ENCODE measurements around the gene LNX2.

The LNX2 gene

DNA sequence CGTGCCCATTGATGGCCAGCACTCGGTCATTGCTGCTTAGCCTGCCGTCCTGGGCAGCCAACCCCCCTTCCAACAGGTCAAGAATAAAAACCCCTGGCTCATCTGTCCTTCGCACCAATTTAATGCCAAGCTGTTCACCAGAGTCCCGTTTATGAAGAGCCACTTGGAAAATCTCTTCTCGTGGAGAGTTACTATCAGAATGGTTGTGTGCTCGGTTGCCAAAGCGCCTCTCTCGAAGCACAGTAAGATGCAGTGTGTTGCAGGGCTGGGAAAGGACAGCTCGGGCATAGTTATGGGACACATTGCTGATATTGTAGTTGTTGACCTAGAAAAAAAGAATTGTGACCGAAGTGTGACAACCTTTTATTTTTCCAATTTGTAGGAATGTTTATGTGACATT is 57.9 kb downstream of the LNX2 start:
- CTCF ChIA-PET: interaction anchor here (0.7 kb wide), 1 partner anchor 220 kb away, joined by 3 read pairs; no protein-coding TSS in a partner anchor
- Histone ChIP-seq H3K9me3 (ENCODE audit: control insufficient read depth, insufficient read depth, low read depth, low read length) (no peaks in the 10 kb centered on the region), H3K27ac (ENCODE audit: extremely low read depth, low read depth, low read length) (no peak overlapping the region), H3K36me3 (ENCODE audit: control insufficient read depth in 2 of 2, insufficient read depth in 1 of 2, low read length in 2 of 2) (peaks cover 4 to 47% of the 10 kb centered on the region in 2 experiments; a peak in 2 of 3 replicates), H3K4me3 (ENCODE audit: low read depth, low read length) (no peak overlapping the region), H3K4me1 (ENCODE audit: control insufficient read depth, insufficient read depth, low read length) (no peaks in the 10 kb centered on the region)
- TF ChIP-seq ZNF175 (tag by site-specific recombination; IDR thresholded peaks at IDR 0.05) (no peak), ZNF391 (tag by site-specific recombination; IDR thresholded peaks at IDR 0.05; ENCODE audit: borderline replicate concordance, low read depth) (no peak), MEIS1 (CRISPR knock-in tag; IDR thresholded peaks at IDR 0.05; ENCODE audit: borderline replicate concordance) (no peak), ZNF514 (tag by site-specific recombination; IDR thresholded peaks at IDR 0.05) (no peak), ZNF549 (tag by site-specific recombination; IDR thresholded peaks at IDR 0.05) (no peak), ZNF501 (tag by site-specific recombination; IDR thresholded peaks at IDR 0.05) (no peak)
- TF ChIP-seq, protein P1, sequence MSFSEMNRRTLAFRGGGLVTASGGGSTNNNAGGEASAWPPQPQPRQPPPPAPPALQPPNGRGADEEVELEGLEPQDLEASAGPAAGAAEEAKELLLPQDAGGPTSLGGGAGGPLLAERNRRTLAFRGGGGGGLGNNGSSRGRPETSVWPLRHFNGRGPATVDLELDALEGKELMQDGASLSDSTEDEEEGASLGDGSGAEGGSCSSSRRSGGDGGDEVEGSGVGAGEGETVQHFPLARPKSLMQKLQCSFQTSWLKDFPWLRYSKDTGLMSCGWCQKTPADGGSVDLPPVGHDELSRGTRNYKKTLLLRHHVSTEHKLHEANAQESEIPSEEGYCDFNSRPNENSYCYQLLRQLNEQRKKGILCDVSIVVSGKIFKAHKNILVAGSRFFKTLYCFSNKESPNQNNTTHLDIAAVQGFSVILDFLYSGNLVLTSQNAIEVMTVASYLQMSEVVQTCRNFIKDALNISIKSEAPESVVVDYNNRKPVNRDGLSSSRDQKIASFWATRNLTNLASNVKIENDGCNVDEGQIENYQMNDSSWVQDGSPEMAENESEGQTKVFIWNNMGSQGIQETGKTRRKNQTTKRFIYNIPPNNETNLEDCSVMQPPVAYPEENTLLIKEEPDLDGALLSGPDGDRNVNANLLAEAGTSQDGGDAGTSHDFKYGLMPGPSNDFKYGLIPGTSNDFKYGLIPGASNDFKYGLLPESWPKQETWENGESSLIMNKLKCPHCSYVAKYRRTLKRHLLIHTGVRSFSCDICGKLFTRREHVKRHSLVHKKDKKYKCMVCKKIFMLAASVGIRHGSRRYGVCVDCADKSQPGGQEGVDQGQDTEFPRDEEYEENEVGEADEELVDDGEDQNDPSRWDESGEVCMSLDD (tag by site-specific recombination; IDR thresholded peaks at IDR 0.05): no peak
- TF ChIP-seq, protein P2, sequence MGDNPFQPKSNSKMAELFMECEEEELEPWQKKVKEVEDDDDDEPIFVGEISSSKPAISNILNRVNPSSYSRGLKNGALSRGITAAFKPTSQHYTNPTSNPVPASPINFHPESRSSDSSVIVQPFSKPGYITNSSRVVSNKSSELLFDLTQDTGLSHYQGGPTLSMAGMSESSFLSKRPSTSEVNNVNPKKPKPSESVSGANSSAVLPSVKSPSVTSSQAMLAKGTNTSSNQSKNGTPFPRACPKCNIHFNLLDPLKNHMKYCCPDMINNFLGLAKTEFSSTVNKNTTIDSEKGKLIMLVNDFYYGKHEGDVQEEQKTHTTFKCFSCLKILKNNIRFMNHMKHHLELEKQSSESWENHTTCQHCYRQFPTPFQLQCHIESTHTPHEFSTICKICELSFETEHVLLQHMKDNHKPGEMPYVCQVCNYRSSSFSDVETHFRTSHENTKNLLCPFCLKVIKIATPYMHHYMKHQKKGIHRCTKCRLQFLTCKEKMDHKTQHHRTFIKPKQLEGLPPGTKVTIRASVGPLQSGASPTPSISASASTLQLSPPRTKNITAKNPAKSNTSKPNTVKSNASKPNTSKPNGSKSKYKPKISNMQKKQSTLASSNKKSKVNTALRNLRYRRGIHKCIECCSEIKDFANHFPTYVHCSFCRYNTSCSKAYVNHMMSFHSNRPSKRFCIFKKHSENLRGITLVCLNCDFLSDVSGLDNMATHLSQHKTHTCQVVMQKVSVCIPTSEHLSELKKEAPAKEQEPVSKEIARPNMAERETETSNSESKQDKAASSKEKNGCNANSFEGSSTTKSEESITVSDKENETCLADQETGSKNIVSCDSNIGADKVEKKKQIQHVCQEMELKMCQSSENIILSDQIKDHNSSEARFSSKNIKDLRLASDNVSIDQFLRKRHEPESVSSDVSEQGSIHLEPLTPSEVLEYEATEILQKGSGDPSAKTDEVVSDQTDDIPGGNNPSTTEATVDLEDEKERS (tag by site-specific recombination; IDR thresholded peaks at IDR 0.05): no peak
- POLR2A ChIA-PET: no interaction called here

- H3K36me3 ChIP-seq (ENCODE audit: control insufficient read depth in 2 of 2, insufficient read depth in 1 of 2, low read length in 2 of 2): peaks cover 4 to 42% of the 10 kb centered on the region in 2 experiments; a peak in 2 of 3 replicates
- H3K27ac ChIP-seq (ENCODE audit: extremely low read depth, low read depth, low read length): no peak overlapping the region
- no peaks in the 10 kb centered on the region for H3K9me3 ChIP-seq (ENCODE audit: control insufficient read depth, insufficient read depth, low read depth, low read length)
- ChIA-PET POLR2A (no interaction called here), CTCF (interaction anchor here (1.0 kb wide), 1 partner anchor 270 kb away, joined by 3 read pairs; no protein-coding TSS in a partner anchor)
- H3K4me1 ChIP-seq (ENCODE audit: control insufficient read depth, insufficient read depth, low read length): no peaks in the 10 kb centered on the region
- no peak overlapping the region for H3K4me3 ChIP-seq (ENCODE audit: low read depth, low read length)
- TF ChIP-seq, protein P3, sequence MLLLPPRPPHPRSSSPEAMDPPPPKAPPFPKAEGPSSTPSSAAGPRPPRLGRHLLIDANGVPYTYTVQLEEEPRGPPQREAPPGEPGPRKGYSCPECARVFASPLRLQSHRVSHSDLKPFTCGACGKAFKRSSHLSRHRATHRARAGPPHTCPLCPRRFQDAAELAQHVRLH (tag by site-specific recombination; IDR thresholded peaks at IDR 0.05): no peak
- TF ChIP-seq ZXDB (tag by site-specific recombination; IDR thresholded peaks at IDR 0.05) (no peak), ZNF623 (tag by site-specific recombination; IDR thresholded peaks at IDR 0.05) (no peak), ZNF837 (tag by site-specific recombination; IDR thresholded peaks at IDR 0.05) (no peak), ZNF248 (tag by site-specific recombination; IDR thresholded peaks at IDR 0.05) (no peak), HIC1 (tag by site-specific recombination; IDR thresholded peaks at IDR 0.05) (no peak), PATZ1 (tag by site-specific recombination; IDR thresholded peaks at IDR 0.05) (no peak), EGR2 (tag by site-specific recombination; IDR thresholded peaks at IDR 0.05; ENCODE audit: low read depth) (no peak), ZNF292 (tag by site-specific recombination; IDR thresholded peaks at IDR 0.05; ENCODE audit: borderline replicate concordance, low read depth) (no peak), ZNF266 (tag by site-specific recombination; IDR thresholded peaks at IDR 0.05; ENCODE audit: low read depth) (no peak)
- TF ChIP-seq, protein P4, sequence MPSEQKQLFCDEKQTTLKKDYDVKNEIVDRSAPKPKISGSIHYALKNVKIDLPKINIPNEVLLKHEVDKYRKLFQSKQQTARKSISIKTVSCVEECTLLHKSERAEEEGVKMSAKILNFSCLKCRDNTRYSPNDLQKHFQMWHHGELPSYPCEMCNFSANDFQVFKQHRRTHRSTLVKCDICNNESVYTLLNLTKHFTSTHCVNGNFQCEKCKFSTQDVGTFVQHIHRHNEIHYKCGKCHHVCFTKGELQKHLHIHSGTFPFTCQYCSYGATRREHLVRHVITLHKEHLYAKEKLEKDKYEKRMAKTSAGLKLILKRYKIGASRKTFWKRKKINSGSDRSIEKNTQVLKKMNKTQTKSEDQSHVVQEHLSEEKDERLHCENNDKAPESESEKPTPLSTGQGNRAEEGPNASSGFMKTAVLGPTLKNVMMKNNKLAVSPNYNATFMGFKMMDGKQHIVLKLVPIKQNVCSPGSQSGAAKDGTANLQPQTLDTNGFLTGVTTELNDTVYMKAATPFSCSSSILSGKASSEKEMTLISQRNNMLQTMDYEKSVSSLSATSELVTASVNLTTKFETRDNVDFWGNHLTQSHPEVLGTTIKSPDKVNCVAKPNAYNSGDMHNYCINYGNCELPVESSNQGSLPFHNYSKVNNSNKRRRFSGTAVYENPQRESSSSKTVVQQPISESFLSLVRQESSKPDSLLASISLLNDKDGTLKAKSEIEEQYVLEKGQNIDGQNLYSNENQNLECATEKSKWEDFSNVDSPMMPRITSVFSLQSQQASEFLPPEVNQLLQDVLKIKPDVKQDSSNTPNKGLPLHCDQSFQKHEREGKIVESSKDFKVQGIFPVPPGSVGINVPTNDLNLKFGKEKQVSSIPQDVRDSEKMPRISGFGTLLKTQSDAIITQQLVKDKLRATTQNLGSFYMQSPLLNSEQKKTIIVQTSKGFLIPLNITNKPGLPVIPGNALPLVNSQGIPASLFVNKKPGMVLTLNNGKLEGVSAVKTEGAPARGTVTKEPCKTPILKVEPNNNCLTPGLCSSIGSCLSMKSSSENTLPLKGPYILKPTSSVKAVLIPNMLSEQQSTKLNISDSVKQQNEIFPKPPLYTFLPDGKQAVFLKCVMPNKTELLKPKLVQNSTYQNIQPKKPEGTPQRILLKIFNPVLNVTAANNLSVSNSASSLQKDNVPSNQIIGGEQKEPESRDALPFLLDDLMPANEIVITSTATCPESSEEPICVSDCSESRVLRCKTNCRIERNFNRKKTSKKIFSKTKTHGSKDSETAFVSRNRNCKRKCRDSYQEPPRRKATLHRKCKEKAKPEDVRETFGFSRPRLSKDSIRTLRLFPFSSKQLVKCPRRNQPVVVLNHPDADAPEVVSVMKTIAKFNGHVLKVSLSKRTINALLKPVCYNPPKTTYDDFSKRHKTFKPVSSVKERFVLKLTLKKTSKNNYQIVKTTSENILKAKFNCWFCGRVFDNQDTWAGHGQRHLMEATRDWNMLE (tag by site-specific recombination; conservative IDR thresholded peaks at IDR 0.05; ENCODE audit: low read depth): no peak
Observed at GRCh38 chr13:27559719-27560118, 60.6 kb downstream of the LNX2 start.

All from HEK293 (cell line).